Spleen (tissue), 7 donors: ENCODE data around the gene P2RY6.

Experiments used
- CTCF ChIP-seq, 11 experiments: fragments of 200-600 bp in 7 of 11; fragments of 450-650 bp in 4 of 11; sonication (generic) in 4 of 11; IDR thresholded peaks in 8 of 11; conservative IDR thresholded peaks in 3 of 11; 1 replicate in 7 of 11; 2 replicates in 4 of 11; pipeline versions ENCODE4 v1.4.0 to v1.8.0; 2016 to 2021; ENCODE audit warnings: antibody characterized with exemption in 11 of 11, inconsistent platforms in 4 of 11, mild to moderate bottlenecking in 1 of 11
- POLR2A ChIP-seq, 3 donors: fragments of 450-650 bp; IDR thresholded peaks; one replicate each; pipeline ENCODE4 v1.5.1; 2017; ENCODE audit warnings: antibody characterized with exemption in 3 of 3, mild to moderate bottlenecking in 1 of 3
- donor health status: DM: no; HTN: no; CAD: no; lungs with moderate emphysema.
- donor health status: DM: no; HTN: no; CAD: no.
- donor health status: DM: no; HTN: no; CAD: no.

DNA sequence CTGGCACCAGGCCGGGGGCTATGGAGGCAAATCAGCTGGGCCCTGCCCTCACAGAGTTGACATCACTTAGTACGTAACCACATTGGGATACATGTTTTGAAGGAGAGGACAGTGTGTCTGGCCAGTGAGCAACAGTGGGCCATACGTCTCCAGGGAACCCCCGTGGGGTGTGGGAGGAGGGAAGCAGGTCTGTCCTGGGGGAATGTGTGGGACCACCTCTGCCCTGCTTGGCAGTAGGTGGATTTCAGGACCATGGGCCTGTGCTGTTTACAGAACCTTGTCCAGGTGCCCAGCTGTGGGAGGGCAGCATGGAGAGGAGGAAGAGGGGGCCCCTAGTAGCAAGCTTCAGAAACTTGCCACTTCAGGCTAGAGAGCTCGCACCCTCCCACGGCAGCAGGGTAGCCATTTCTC lies 33.0 kb upstream of the P2RY6 start:
- TF ChIP-seq CTCF (IDR thresholded peaks at IDR 0.05 in 8 of 11, conservative IDR thresholded peaks at IDR 0.05 in 3 of 11) (no peak), POLR2A (IDR thresholded peaks at IDR 0.05) (no peak)
